ENCODE measurements around the gene FADS1. TPM values are rescaled to one million over a fixed set of nuclear protein-coding genes. Genes with fewer than 3 reads are reported as not detected.

The FADS1 gene
- total and polyA plus RNA-seq, 2 of the 8 experiments (the other 6 are each of a cell fraction or from before 2014, with no cell fraction given) = 115 to 141 TPM

DNA sequence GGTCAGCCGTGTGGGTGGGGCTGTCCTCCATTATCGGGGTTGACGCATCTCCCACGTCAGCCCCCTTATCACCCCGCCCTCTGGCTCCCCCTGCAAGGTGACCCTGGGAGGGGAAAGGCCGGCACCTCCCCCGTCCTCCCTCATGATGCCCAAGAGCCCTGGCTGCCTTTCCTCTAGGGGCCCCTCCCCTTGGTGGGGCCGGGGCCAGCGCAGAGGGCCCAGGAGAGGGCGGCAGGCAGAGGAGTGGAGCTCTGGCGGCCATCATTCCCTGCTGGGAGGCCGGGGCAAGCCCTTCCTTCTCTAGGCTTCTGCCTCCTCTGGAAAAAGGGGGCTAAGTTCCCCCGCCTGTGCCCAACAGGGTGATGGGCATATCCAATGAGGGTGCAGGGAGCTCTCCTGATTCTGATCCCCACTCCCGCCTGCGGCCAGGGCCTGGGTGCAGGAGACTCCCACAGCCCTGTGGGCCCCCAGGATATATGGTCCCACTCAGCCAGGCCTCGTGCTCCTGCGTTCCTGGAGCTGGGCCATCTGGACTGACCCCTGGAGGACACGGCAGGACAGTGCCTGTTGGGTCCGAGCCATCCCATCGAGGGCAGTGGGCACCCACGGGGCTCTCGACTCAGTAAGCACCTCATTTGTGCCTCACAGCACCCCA lies 52.1 kb downstream of the FADS1 start:
- WGBS, 2 experiments (ENCODE audit: extremely low coverage in 1 of 2, insufficient coverage in 1 of 2, insufficient read length in 1 of 2, insufficient replicate concordance in 2 of 2, low coverage in 1 of 2, low lambda C conversion rate in 2 of 2, missing lambda C conversion rate in 1 of 2) = 74% methylated on average over 19 of the region's 22 CpGs; no CpG with 5 or more reads in 1 of the 2 experiments
- Histone ChIP-seq H3K36me3 (ENCODE audit: control insufficient read depth in 2 of 4, insufficient read depth in 4 of 4, low read length in 3 of 4) (no peaks in the 10 kb centered on the region), H3K56ac (replicated peaks; ENCODE audit: insufficient read length, low read depth, low read length) (no peak overlapping the region), H2BK12ac (ENCODE audit: low read depth, low read length) (peak overlapping the region; percentile 39; the same call in 1 of the 2 replicates), H4K5ac (ENCODE audit: insufficient read length, low read depth, low read length) (no peak overlapping the region), H3K4me3 (ENCODE audit: extremely low read depth in 1 of 4, insufficient read depth in 2 of 4, low read depth in 3 of 4, low read length in 4 of 4) (no peak overlapping the region), H3K23me2 (ENCODE audit: low read depth, low read length) (no peaks in the 10 kb centered on the region), H4K8ac (ENCODE audit: extremely low read depth, insufficient read depth, low read length) (peak overlapping the region; percentile 3; the same call in 1 of the 2 replicates), H3K14ac (ENCODE audit: insufficient read length) (no peak overlapping the region), H3K18ac (ENCODE audit: extremely low read depth, low read length) (peak overlapping the region; percentile 32; the same call in 1 of the 2 replicates), H3K79me1 (ENCODE audit: low read depth, low read length) (no peaks in the 10 kb centered on the region), H3K4me2 (ENCODE audit: insufficient read depth in 1 of 2, low read depth in 2 of 2, low read length in 2 of 2) (no peak overlapping the region), H3K4ac (replicated peaks; ENCODE audit: insufficient read length, low read depth, low read length) (no peak overlapping the region), H3K79me2 (ENCODE audit: control insufficient read depth in 1 of 2, insufficient read depth in 2 of 2, low read length in 2 of 2) (no peaks in the 10 kb centered on the region), H3K23ac (ENCODE audit: insufficient read length) (no peak overlapping the region), H2AFZ (ENCODE audit: low read length) (no peak overlapping the region), H3K9me3 (ENCODE audit: insufficient read depth in 2 of 2, low read depth in 1 of 2, low read length in 1 of 2) (no peaks in the 10 kb centered on the region), H2BK5ac (ENCODE audit: low read depth, low read length) (no peak overlapping the region), H2BK120ac (replicated peaks; ENCODE audit: low read depth, low read length) (no peak overlapping the region), H2BK20ac (ENCODE audit: low read length) (0 out of 2 replicates have a peak overlapping the region, but pooled peaks have one; percentile 23), H2BK15ac (ENCODE audit: low read length) (peak overlapping the region; percentile 31; the same call in 1 of the 2 replicates), H3K27ac (ENCODE audit: low read depth, low read length) (no peak overlapping the region), H3K9ac (replicated peaks in 1 of 4; ENCODE audit: extremely low read depth in 1 of 4, low read depth in 3 of 4, low read length in 3 of 4) (no peak overlapping the region), H3K27me3 (replicated peaks in 1 of 4; ENCODE audit: control insufficient read depth in 3 of 4, extremely low read depth in 1 of 4, insufficient read depth in 3 of 4, low read length in 3 of 4) (no peaks in the 10 kb centered on the region), H2AK5ac (ENCODE audit: low read depth, low read length) (0 out of 2 replicates have a peak overlapping the region, but pooled peaks have one; percentile 13), H3K4me1 (replicated peaks in 1 of 4; ENCODE audit: control insufficient read depth in 3 of 4, insufficient read depth in 4 of 4, low read length in 3 of 4) (peaks cover 0 to 20% (median 11%) of the 10 kb centered on the region in 4 experiments; a peak in 6 of 7 replicates), H4K20me1 (replicated peaks in 1 of 2; ENCODE audit: control insufficient read depth in 1 of 2, insufficient read depth in 2 of 2, low read length in 2 of 2) (no peaks in the 10 kb centered on the region), H4K91ac (replicated peaks; ENCODE audit: insufficient read length, low read length) (peak overlapping the region; percentile 72)
- ChIA-PET CTCF (ENCODE audit: partially characterized antibody) (interaction anchor here (1.0 to 5.3 kb wide), 13 partner anchors 10 to 135 kb away, joined by 3 to 38 read pairs (median 7); partner anchors contain the start of gene MYRF), POLR2A (ENCODE audit: partially characterized antibody) (interaction anchor here (0.5 to 1.6 kb wide), 7 partner anchors 11 to 288 kb away, joined by 3 to 6 read pairs (median 4); partner anchors contain the start of genes FEN1, MYRF and TMEM258)
- FAIRE-seq (no peak), DNase-seq (ENCODE audit: low read depth in 1 of 2, low spot score in 2 of 2) (peak in 1 of 2 experiments; percentile 63)
- no peak for TF ChIP-seq JUN (IDR thresholded peaks at IDR 0.05; ENCODE audit: low read depth, low read length)
- peak; percentile 86 for TF ChIP-seq YY1 (IDR thresholded peaks at IDR 0.05; ENCODE audit: low read depth, low read length)
